Naive B cell (primary cell): ENCODE results near the gene PHTF2. TPM values are rescaled to one million over a fixed set of nuclear protein-coding genes. Genes with fewer than 3 reads are reported as not detected.
"Not testable (repeated sequence)": the region's sequence is repeated elsewhere in the genome, so short reads cannot be mapped to it uniquely, and the experiment has no call there.

Experiments
- ATAC-seq, 2 donors: fragments of 150-1000 bp; cut with Tn5 transposase; 2 replicates each; pipeline ENCODE4 v1.10.0; 2021; ENCODE audit warnings: low read depth in 2 of 2, mild to moderate bottlenecking in 2 of 2, moderate library complexity in 2 of 2
- DNase-seq: peaks from one replicate; pipeline ENCODE4 v3.0.0; 2022
- H3K27ac Mint-ChIP-seq, 6 donors: one replicate each; pipeline ENCODE4 v1.8.0; 2020 to 2022; ENCODE audit warnings: mild to moderate bottlenecking in 6 of 6, mixed read lengths in 6 of 6, moderate library complexity in 5 of 6, inconsistent platforms in 2 of 6
- H3K27me3 Mint-ChIP-seq, 3 donors: one replicate each; pipeline ENCODE4 v1.8.0; 2021 to 2022; ENCODE audit warnings: mixed read lengths in 3 of 3, mild to moderate bottlenecking in 1 of 3
- H3K36me3 Mint-ChIP-seq, 2 donors: one replicate each; pipeline ENCODE4 v1.8.0; 2020 to 2022; ENCODE audit warnings: mixed read lengths in 2 of 2, inconsistent platforms in 1 of 2, mild to moderate bottlenecking in 1 of 2
- H3K4me1 Mint-ChIP-seq, 3 donors: one replicate each; pipeline ENCODE4 v1.8.0; 2020 to 2022; ENCODE audit warnings: mixed read lengths in 3 of 3, inconsistent platforms in 1 of 3, mild to moderate bottlenecking in 1 of 3, moderate library complexity in 1 of 3
- H3K4me3 Mint-ChIP-seq, 8 donors: one replicate each; pipeline ENCODE4 v1.8.0; 2020 to 2022; ENCODE audit warnings: mild to moderate bottlenecking in 8 of 8, mixed read lengths in 8 of 8, moderate library complexity in 8 of 8, inconsistent platforms in 2 of 8
- H3K9me3 Mint-ChIP-seq, 7 donors: one replicate each; pipeline ENCODE4 v1.8.0; 2020 to 2022; ENCODE audit warnings: mixed read lengths in 7 of 7, mild to moderate bottlenecking in 5 of 7, inconsistent platforms in 2 of 7, moderate library complexity in 1 of 7
- polyA plus RNA-seq, 6 donors: library from polyadenylated mRNA; unstranded; fragments of 300-500 nt; fragmentation: Illumina TruSeq; gene quantifications; one replicate each; pipeline ENCODE4 v1.2.3, GENCODE V29; 2021; ENCODE audit warnings: low read depth in 6 of 6

The PHTF2 gene
- polyA plus RNA-seq, 6 donors from 2014 or later = 14.7 to 34.0 (median 23.8) TPM

DNA sequence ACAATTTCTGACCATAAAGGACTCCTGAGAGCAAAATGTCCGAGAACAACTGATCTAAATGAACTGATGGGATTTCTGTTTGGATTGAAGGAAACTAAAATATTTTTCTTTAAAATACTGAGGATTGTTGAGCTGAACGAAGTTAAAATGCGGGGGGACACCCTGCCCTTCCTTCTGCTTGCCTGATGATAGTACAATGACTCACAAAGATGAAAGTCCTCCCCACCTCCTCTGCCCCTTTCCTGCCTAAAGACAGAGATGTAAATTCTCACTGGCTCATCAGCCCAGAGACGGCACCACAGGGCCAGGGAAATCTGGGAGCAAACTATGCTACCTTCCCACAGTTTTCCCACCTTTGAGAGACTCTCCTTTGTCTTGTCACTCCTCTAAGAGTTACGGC is 180.6 kb downstream of the PHTF2 start:
- H3K4me3 Mint-ChIP-seq = no peak overlapping the region
- peaks cover 0 to 9% (median 5%) of the 10 kb centered on the region in 3 donors for H3K27me3 Mint-ChIP-seq
- no peak overlapping the region for H3K27ac Mint-ChIP-seq

DNA sequence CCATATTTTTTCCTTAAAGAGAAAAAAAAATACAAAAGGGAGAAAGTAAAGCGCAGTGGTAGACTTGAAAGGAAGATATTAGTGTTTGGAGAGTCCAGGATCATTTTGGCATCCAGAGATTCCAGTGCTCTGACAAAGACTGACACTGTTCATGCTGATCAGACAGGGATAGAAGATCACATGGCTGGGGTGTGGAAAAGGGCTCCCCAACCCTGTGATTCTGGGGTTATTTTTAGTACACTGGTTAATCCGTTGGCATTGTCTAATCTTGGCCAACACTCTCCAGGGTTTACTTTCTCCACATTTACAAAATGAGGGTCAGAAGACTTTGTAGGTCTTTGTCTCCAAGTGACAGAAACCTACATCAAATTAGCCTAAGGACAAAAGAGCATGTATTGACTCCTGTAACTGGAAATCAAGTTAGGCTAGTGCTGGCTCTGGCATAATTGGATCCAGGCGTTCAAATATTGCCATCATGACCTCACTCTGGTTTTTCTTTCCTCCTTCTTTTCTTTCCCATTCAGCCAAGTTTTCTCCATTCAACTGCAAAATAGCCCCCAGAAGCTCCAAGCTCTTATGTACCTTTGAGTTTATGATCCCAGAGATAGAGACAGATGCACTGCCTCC is 181.6 kb downstream of the PHTF2 start:
- peaks cover 0 to 9% (median 5%) of the 10 kb centered on the region in 3 donors for H3K27me3 Mint-ChIP-seq
- H3K4me3 Mint-ChIP-seq = no peak overlapping the region
- H3K27ac Mint-ChIP-seq = no peak overlapping the region
- no peaks in the 10 kb centered on the region for H3K36me3 Mint-ChIP-seq
- H3K4me1 Mint-ChIP-seq = peaks cover 0 to 10% (median 5%) of the 10 kb centered on the region in 3 donors
- ATAC-seq (no peak), DNase-seq (no peak)
- H3K9me3 Mint-ChIP-seq = no peaks in the 10 kb centered on the region

More for the DNA sequence above, 180.6 kb downstream of the PHTF2 start:
- DNase-seq (no peak), ATAC-seq (no peak)
- H3K36me3 Mint-ChIP-seq = no peaks in the 10 kb centered on the region
- H3K9me3 Mint-ChIP-seq = no peaks in the 10 kb centered on the region
- peaks cover 0 to 10% (median 5%) of the 10 kb centered on the region in 3 donors for H3K4me1 Mint-ChIP-seq

DNA sequence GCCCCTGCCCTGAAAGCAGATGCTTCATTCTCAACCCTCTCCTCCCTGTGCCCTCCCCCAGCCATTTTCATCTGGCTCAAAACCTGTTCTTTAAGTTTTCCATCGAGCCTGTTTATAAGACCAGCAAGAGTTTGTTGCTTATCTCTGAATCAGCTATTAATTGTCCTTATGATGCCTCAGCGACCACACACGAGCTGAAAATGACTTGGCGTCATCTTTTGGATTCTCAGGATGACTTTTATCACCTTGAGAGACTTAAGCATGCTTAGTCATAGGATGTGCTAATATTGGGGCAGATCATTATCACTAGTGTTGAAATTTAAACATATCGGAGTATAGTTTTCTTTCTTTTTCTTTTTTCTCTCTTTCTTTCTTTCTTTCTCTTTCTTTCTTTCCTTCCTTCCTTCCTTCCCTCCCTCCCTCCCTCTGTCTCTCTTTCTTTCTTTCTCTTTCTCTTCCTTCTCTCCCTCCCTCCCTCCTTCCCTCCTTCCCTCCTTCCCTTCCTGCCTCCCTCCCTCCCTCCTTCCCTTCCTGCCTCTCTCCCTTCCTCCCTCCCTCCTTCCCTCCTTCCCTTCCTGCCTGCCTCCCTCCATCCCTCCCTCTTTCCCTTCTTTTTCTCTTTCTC is 184.5 kb downstream of the PHTF2 start:
- Mint-ChIP-seq H3K27ac (no peak overlapping the region), H3K27me3 (peaks cover 5 to 9% (median 6%) of the 10 kb centered on the region in 3 donors), H3K4me1 (no peaks in the 10 kb centered on the region), H3K4me3 (no peak overlapping the region), H3K9me3 (no peaks in the 10 kb centered on the region), H3K36me3 (no peaks in the 10 kb centered on the region)
- ATAC-seq (no peak), DNase-seq (no peak)

DNA sequence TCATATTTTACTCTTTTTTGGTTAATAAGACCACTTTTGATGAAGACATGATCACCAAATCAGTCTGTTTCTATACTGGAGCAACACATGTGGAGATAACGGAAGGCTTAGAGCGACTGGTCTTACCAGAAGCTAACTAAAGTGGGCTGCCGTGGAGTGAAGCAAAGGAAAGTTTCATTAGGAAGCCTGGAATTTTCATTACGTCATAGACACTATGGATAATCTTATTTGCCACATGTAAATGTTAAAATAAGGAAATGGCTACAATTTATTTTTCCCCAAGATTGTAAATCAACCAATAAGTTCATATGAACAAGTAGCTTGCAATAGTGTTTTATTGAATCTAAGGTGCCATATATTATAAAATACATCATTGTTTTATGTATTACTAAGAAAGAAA is 185.4 kb downstream of the PHTF2 start:
- DNase-seq (no peak), ATAC-seq (no peak)
- H3K4me1 Mint-ChIP-seq = no peaks in the 10 kb centered on the region
- no peaks in the 10 kb centered on the region for H3K36me3 Mint-ChIP-seq
- H3K27me3 Mint-ChIP-seq = peaks cover 5 to 11% (median 9%) of the 10 kb centered on the region in 3 donors
- no peak overlapping the region for H3K4me3 Mint-ChIP-seq
- H3K27ac Mint-ChIP-seq = no peak overlapping the region
- no peaks in the 10 kb centered on the region for H3K9me3 Mint-ChIP-seq

DNA sequence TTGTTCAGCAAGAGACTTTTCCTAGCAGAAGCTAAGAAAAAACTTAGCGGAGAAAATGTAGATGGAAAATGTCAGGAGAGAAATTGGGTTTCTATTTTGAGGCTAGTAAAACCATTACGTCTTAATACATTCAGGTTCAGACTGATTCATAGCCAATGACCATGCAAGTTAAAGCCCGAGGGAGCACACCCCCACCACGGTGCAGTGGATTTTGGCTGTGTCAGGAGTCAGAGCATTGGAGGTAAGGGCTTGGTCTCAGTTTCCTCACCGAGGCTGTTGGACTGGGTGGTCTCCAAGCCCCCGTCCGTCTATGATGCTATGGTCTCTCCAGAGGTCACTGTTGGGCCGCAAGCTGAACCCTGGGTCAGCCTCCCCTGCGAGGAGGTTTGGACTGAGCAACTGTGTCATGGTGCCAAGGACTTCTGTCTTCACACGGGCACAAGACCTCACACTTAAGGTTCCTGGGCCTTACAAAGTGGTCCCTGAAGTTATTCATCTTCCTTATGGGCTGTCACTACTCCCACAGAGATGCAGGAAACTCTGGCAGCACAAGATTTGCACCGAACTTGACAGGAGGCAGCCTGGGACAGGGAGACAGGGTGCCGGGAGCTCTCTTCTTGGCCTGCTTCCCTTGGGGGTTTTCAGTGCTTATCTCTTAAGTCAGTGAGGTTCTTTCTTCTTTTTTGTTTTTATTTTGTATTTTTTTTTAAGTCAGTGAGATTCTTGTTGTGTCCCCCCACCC is 186.8 kb downstream of the PHTF2 start:
- peak overlapping the region in 1 of 6 donors; percentile 70 for H3K27ac Mint-ChIP-seq
- ATAC-seq (no peak), DNase-seq (no peak)
- no peak overlapping the region for H3K4me3 Mint-ChIP-seq
- H3K9me3 Mint-ChIP-seq = no peaks in the 10 kb centered on the region
- no peaks in the 10 kb centered on the region for H3K36me3 Mint-ChIP-seq
- peaks cover 5 to 15% (median 9%) of the 10 kb centered on the region in 3 donors for H3K27me3 Mint-ChIP-seq
- no peaks in the 10 kb centered on the region for H3K4me1 Mint-ChIP-seq

DNA sequence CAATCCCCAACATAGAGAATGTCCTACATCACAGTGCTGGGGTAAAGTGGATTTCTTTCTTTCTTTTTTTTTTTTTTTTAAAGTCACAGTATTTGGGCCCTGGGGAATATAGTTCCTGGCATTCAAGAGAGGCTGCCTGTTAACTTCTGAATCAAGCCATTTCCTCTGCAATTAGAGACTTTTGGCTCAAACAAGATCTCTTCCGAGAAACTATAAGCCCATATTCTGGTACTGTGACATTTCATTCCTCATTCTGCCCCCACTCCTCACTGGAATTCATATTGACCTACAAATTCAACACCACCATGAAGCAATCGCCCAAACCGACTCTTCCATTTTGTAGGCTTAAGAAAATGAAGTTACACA is 187.4 kb downstream of the PHTF2 start:
- H3K4me3 Mint-ChIP-seq = no peak overlapping the region
- DNase-seq (no peak), ATAC-seq (no peak)
- peaks cover 5 to 15% (median 9%) of the 10 kb centered on the region in 3 donors for H3K27me3 Mint-ChIP-seq
- no peaks in the 10 kb centered on the region for H3K36me3 Mint-ChIP-seq
- H3K9me3 Mint-ChIP-seq = no peaks in the 10 kb centered on the region
- H3K27ac Mint-ChIP-seq = peak overlapping the region in 1 of 6 donors; percentile 70
- no peaks in the 10 kb centered on the region for H3K4me1 Mint-ChIP-seq

DNA sequence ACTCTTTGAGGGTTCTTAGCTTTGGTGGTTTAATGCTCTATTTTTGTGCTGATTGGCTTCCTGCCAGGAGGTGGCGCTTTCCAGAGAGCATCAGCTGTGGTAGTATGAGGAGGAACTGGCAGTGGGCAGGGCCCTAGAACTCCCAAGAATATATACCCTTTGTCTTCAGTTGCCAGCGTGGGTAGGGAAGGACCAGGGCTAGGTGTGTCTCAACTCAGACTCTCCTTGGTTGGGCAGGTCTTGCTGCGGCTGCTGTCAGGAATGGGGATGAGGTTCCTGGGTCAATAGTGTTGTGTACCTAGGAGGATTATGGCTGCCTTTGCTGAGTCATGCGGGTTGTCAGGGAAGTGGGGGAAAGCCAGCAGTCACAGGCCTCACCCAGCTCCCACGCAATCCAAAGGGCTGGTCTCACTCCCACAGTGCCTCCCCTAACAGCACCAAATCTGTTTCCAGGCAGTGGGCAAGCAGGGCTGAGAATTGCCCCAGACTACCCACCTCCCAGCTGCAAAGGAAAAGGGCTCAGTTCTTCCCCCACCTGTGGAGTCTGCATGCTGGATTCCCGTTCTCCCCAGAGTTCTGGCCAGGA is 191.5 kb downstream of the PHTF2 start:
- Mint-ChIP-seq H3K4me3 (no peak overlapping the region), H3K4me1 (no peaks in the 10 kb centered on the region), H3K9me3 (no peaks in the 10 kb centered on the region), H3K27me3 (peaks cover 0 to 24% (median 0%) of the 10 kb centered on the region in 3 donors), H3K27ac (peak overlapping the region in 1 of 6 donors; percentile 33), H3K36me3 (no peaks in the 10 kb centered on the region)
- DNase-seq = peak; percentile 5
- ATAC-seq = no peak

DNA sequence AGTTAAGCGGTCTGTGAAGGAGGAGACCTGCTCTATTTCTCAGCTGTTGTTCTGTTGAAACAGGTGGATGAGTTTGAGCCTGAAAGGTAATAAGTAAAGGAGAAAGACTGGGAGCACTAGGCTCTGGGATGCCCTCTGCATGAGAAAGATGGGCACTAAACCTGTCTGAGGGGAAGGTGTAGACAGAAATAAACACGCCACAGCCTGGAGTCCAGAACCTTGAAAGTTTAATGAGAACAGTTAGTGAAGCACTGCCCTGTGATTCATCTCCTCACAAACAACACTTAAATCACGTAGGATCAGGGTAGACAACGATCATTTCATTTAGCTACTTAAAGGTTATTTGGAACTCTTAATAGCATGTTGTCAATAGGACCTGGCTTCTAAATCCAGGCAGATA is 193.1 kb downstream of the PHTF2 start:
- Mint-ChIP-seq H3K27ac (no peak overlapping the region), H3K27me3 (peaks cover 0 to 24% (median 0%) of the 10 kb centered on the region in 3 donors), H3K36me3 (no peaks in the 10 kb centered on the region), H3K9me3 (no peaks in the 10 kb centered on the region), H3K4me1 (no peaks in the 10 kb centered on the region), H3K4me3 (no peak overlapping the region)
- DNase-seq (no peak), ATAC-seq (no peak)

DNA sequence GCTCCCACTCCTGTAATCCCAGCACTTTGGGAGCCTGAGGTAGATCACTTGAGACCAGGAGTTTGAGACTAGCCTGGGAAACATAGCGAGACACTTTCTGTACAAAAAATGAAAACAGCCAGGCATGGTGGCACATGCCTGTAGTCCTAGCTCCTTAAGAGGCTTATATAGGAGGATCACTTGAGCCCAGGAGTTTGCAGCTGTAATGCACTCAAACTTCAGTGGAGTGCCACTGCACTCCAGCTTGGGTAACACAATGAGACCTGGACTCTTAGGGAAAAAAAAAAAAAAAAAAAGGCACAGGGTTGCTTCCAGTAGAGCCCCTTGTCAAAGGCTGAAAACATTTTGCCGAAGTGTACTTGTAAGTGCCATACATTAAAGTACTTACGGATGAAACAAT is 195.3 kb downstream of the PHTF2 start:
- DNase-seq (no peak), ATAC-seq (no peak)
- peaks cover 0 to 5% (median under 1%) of the 10 kb centered on the region in 7 donors for H3K9me3 Mint-ChIP-seq
- peaks cover 0 to 14% (median 6%) of the 10 kb centered on the region in 3 donors for H3K27me3 Mint-ChIP-seq
- H3K27ac Mint-ChIP-seq = no peak overlapping the region
- no peak overlapping the region for H3K4me3 Mint-ChIP-seq
- H3K4me1 Mint-ChIP-seq = no peaks in the 10 kb centered on the region
- no peaks in the 10 kb centered on the region for H3K36me3 Mint-ChIP-seq

DNA sequence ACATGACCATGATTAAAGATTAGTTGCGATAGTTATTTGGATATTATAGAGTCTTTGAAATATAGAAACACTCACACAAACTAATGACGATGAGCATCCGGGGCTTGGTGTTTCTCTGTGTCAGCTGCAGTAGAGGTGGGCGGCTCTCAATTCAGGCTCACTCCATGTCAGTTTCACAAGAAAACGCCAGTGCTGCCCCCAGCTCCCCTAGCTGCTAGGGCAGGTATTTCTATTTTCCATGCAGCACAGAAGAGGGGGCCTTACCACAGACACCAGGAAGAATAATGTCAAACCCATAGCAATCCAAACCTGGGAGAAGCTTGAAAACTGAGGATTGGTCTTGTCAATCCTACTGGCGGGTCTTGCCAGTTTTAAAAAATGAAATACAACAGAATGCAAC is 197.1 kb downstream of the PHTF2 start:
- Mint-ChIP-seq H3K9me3 (peaks cover 0 to 10% (median 2%) of the 10 kb centered on the region in 7 donors), H3K36me3 (no peaks in the 10 kb centered on the region), H3K27ac (no peak overlapping the region), H3K4me3 (no peak overlapping the region), H3K27me3 (peaks cover 0 to 9% (median 6%) of the 10 kb centered on the region in 3 donors), H3K4me1 (no peaks in the 10 kb centered on the region)
- ATAC-seq = no peak
- no peak for DNase-seq

DNA sequence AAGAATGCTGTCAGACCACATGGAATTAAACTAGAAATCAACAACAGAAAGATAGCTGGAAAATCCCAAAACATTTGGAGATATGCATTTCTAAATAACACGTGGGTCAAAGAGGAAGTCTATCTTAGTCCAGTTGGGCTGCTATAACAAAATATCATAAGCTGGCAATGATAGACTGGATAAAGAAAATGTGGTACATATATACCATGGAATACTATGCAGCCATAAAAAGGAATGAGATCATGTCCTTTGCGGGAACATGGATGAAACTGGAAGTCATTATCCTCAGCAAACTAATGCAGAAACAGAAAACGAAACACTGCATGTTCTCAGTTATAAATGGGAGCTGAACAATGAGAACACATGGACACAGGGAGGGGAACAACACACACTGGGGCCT is 200.6 kb downstream of the PHTF2 start:
- not testable (repeated sequence) for DNase-seq, H3K4me1 Mint-ChIP-seq
- peaks cover 0 to 10% (median 2%) of the 10 kb centered on the region in 7 donors for H3K9me3 Mint-ChIP-seq

DNA sequence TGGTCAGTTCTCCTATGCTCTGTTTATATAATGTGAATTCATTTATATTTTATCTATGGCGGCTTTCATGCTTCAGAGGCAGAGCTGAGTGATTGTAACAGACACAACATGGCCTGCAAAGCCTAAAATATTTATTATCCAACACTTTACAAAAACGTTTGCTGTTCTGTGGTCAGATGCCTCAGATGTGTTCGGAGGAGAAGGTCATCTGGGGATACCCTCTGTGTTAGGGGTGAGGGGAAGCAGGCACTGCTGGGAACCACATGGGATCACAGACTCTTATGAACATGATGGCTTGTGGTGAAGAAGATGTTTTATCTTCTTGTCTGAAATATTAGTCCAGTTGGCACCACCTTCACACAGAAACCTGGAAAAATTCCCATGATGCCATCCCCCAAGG is 203.4 kb downstream of the PHTF2 start:
- Mint-ChIP-seq H3K9me3 (peaks cover 0 to 10% (median 2%) of the 10 kb centered on the region in 7 donors), H3K36me3 (no peaks in the 10 kb centered on the region), H3K27ac (no peak overlapping the region), H3K4me3 (no peak overlapping the region), H3K4me1 (no peaks in the 10 kb centered on the region), H3K27me3 (peaks cover 0 to 6% (median 0%) of the 10 kb centered on the region in 3 donors)
- ATAC-seq (no peak), DNase-seq (no peak)

More for the DNA sequence above, 200.6 kb downstream of the PHTF2 start:
- ATAC-seq, H3K4me3 Mint-ChIP-seq, H3K36me3 Mint-ChIP-seq, H3K27me3 Mint-ChIP-seq: not testable (repeated sequence)
- peak overlapping the region in 2 of 6 donors; percentile 27 to 65 for H3K27ac Mint-ChIP-seq

DNA sequence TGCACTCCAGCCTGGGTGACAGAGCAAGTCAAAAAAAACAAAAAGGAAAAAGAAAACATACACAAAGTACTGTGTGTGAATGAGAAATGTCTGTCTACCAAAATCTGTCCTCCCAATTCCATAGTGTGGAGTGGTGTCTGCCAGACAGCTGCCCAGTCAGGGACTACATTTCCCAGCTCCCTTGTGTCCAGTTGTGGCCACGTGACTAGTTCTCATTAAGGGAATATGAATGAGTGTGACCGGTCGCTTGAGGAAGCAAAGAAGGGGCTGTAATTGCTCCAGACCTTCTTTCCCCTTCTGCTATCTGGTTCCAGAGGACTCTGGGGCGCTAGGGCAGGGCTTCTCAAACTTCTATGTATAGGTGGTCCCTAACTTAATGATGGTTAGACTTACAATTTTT is 204.1 kb downstream of the PHTF2 start:
- no peak overlapping the region for H3K4me3 Mint-ChIP-seq
- no peak for ATAC-seq
- H3K27ac Mint-ChIP-seq = no peak overlapping the region
- H3K9me3 Mint-ChIP-seq = peaks cover 0 to 10% (median 2%) of the 10 kb centered on the region in 7 donors
- no peak for DNase-seq
- peaks cover 0 to 6% (median 0%) of the 10 kb centered on the region in 3 donors for H3K27me3 Mint-ChIP-seq
- no peaks in the 10 kb centered on the region for H3K36me3 Mint-ChIP-seq
- H3K4me1 Mint-ChIP-seq = no peaks in the 10 kb centered on the region
